ENCODE results near the gene MBOAT2.

MBOAT2 gene

DNA sequence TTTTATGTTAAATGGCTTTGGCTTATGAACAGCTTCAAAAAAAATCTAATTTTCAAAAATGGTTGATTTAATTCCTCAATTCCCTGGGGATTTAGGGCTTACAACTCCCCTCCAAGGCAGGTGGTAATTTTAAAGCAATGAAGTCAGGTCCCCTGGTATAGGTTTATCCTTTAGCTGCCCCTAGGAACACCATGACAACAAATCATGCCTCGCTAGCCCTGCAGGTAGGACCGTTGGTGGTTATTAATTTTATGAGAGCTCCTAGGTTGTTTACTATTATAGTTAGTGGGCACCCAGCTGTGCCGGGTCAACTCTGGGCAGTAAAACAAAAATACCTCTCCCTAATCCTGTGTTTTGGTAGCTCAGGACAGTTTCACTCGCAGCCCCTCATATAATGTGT is 26.2 kb upstream of the MBOAT2 start:
- in situ Hi-C loops (cut with HindIII; ENCODE audit: low sequenced_read_pairs): no loop called here
- no peak for DNase-seq (ENCODE audit: low read depth, low spot score)

DNA sequence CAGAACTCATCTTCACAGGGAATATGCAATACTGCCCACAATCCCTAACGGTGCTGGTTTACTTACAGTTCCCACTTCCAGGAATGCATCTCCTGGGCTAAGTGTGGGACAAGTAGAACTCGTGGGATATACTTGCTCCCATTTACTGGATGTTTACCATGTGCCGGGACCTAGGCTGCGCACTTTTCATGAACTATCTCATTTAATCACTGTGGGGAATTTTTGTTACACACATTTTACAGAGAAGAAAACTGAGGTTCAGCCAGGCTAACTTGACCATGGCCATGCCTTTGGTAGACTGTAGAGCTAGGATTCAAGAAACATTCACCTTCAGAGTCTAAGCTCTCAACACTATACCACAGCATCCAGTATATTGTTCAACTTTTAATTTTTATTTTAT is 24.4 kb upstream of the MBOAT2 start:
- in situ Hi-C loops (cut with HindIII; ENCODE audit: low sequenced_read_pairs): no loop called here
- H3K4me3 ChIP-seq (ENCODE audit: low read depth, low read length): no peak overlapping the region
- TF ChIP-seq, protein P1, sequence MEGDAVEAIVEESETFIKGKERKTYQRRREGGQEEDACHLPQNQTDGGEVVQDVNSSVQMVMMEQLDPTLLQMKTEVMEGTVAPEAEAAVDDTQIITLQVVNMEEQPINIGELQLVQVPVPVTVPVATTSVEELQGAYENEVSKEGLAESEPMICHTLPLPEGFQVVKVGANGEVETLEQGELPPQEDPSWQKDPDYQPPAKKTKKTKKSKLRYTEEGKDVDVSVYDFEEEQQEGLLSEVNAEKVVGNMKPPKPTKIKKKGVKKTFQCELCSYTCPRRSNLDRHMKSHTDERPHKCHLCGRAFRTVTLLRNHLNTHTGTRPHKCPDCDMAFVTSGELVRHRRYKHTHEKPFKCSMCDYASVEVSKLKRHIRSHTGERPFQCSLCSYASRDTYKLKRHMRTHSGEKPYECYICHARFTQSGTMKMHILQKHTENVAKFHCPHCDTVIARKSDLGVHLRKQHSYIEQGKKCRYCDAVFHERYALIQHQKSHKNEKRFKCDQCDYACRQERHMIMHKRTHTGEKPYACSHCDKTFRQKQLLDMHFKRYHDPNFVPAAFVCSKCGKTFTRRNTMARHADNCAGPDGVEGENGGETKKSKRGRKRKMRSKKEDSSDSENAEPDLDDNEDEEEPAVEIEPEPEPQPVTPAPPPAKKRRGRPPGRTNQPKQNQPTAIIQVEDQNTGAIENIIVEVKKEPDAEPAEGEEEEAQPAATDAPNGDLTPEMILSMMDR (IDR thresholded peaks at IDR 0.05; ENCODE audit: low read depth, low read length): no peak
- DNase-seq (ENCODE audit: low read depth, low spot score): no peak

More for the DNA sequence above, 26.2 kb upstream of the MBOAT2 start:
- TF ChIP-seq, protein P1 (IDR thresholded peaks at IDR 0.05; ENCODE audit: low read depth, low read length): no peak
- no peak overlapping the region for H3K4me3 ChIP-seq (ENCODE audit: low read depth, low read length)

DNA sequence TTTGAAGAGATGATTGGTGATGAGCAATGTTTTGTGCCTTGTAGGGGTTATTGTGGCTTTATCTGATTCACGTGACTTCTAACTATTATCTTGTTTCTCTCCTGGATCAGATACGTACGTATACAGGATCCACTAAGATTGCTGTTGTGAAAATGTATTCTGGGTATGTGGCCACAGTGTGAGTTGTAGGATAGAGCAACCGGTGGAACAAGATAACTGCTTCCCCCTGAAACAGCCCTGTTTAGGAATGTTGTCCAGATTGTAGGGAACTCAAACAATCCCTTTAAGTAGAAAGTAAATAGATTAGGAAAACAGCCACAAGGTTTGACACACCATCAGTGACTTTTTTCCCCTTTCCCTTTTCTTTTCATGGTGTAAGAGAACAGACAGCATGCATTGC is 22.3 kb upstream of the MBOAT2 start:
- H3K4me3 ChIP-seq (ENCODE audit: low read depth, low read length): no peak overlapping the region
- DNase-seq (ENCODE audit: low read depth, low spot score): no peak
- TF ChIP-seq, protein P1 (IDR thresholded peaks at IDR 0.05; ENCODE audit: low read depth, low read length): no peak
- in situ Hi-C loops (cut with HindIII; ENCODE audit: low sequenced_read_pairs): no loop called here

DNA sequence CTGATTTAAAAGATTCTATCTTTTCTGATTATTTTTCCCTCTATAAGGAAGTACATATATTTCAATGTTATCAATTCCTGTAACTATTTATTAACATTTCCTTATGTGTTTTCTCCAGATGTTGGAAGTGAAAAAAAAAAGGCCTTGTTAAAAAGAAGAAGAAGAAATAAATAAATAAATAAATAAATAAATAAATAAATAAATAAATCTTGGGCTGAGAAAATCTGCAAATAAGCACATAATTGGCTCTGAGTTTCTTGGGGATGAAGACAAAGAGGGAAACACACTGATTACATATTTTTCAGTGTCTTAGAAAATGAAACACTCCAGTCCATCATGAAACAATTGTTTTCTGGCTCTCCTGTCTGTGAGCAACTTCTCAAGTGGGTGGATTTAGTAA is 21.1 kb upstream of the MBOAT2 start:
- in situ Hi-C loops (cut with HindIII; ENCODE audit: low sequenced_read_pairs): no loop called here
- no peak overlapping the region for H3K4me3 ChIP-seq (ENCODE audit: low read depth, low read length)
- TF ChIP-seq, protein P1 (IDR thresholded peaks at IDR 0.05; ENCODE audit: low read depth, low read length): no peak
- no peak for DNase-seq (ENCODE audit: low read depth, low spot score)

DNA sequence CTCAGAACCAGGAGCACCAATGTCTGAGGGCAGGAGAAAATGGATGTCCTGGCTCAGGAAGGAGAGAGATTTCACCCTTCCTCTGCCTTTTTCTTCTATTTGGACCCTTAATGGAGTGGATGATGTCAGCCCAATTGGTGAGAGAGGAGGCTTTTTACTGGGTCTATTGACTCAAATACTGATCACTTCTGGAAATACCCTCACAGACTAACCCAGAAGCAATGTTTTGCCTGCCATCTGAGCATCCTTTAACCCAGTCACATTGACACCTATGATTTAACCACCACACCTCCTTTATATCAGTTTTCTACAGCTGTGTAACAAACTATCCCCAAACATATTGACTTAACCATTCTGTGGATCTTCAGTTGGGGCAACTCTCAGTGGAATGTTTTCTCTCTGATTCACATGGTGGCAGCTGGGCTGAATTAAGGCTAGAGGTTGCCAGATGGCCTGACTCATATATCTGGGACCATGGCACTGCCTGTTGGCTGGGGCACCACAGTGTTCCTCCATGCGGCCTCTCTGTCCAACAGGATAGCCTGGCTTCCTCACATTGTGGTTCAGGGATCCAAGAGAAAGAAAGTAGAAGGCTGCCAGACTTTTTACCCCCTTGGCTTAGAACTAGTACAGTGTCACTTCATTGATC is 18.2 kb upstream of the MBOAT2 start:
- in situ Hi-C loops (cut with HindIII; ENCODE audit: low sequenced_read_pairs): no loop called here
- TF ChIP-seq, protein P1 (IDR thresholded peaks at IDR 0.05; ENCODE audit: low read depth, low read length): no peak
- no peak overlapping the region for H3K4me3 ChIP-seq (ENCODE audit: low read depth, low read length)
- no peak for DNase-seq (ENCODE audit: low read depth, low spot score)

DNA sequence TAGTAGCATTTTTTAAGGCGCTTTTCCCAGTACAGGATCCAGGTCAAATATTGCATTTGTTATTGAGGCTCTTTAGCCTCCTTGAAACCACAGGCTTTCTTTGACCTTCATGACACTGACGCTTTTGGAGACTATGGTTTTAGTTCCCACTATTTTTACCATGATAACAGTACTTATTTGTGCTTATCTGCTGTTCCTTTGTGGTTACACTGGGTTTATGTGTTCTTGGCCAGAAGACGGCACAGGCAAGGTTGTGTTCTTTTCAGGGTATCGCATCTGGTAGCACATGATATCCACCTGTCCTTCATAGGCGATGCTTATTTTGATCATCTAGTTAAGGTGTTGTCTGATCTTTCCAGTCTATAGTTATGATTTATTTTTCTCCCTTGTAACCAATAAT is 16.8 kb upstream of the MBOAT2 start:
- TF ChIP-seq, protein P1 (IDR thresholded peaks at IDR 0.05; ENCODE audit: low read depth, low read length): no peak
- in situ Hi-C loops (cut with HindIII; ENCODE audit: low sequenced_read_pairs): no loop called here

More for the DNA sequence above, 16.8 kb upstream of the MBOAT2 start:
- H3K4me3 ChIP-seq (ENCODE audit: low read depth, low read length): no peak overlapping the region
- DNase-seq (ENCODE audit: low read depth, low spot score): no peak

Measured in astrocyte of the spinal cord (primary cell).